HL-60 (cell line): Measurements from ENCODE around the gene RBCK1.

ENCODE experiments used
- DNase-seq, 2 experiments: peaks; one replicate each; pipeline ENCODE4 v3.0.0-alpha.2; 2010 to 2020; ENCODE audit warnings: low read depth in 1 of 2, low spot score in 1 of 2
- H3K27ac ChIP-seq: fragments of 250-450 bp; sonication (Bioruptor Pico); replicated peaks from 2 replicates; pipeline ENCODE4 v1.5.1; 2020; ENCODE audit warnings: mild to moderate bottlenecking, moderate library complexity
- H3K27me3 ChIP-seq: fragments of 250-450 bp; sonication (Bioruptor Pico); 2 replicates; pipeline ENCODE4 v1.5.1; 2021; ENCODE audit warnings: mild to moderate bottlenecking, moderate library complexity; ENCODE audit not compliant: insufficient read depth, poor library complexity, severe bottlenecking
- H3K4me3 ChIP-seq: replicated peaks from 2 replicates; pipeline ENCODE4 v1.5.1; 2011; ENCODE audit warnings: mild to moderate bottlenecking, control low read depth, low read length; ENCODE audit not compliant: insufficient read depth
- CTCF ChIP-seq: IDR thresholded peaks from one replicate; pipeline ENCODE4 v1.5.1; 2011; ENCODE audit warnings: low read length, control low read depth, inconsistent platforms; ENCODE audit not compliant: insufficient read depth
- GABPA ChIP-seq: IDR thresholded peaks from 2 replicates; pipeline ENCODE4 v1.6.1; 2012; ENCODE audit warnings: low read depth
- POLR2AphosphoS5 ChIP-seq: IDR thresholded peaks from 2 replicates; pipeline ENCODE4 v1.6.1; 2012; ENCODE audit warnings: low read depth
- REST ChIP-seq: IDR thresholded peaks from 2 replicates; pipeline ENCODE4 v1.6.1; 2012; ENCODE audit warnings: low read depth; ENCODE audit not compliant: insufficient replicate concordance
- SPI1 ChIP-seq: IDR thresholded peaks from 2 replicates; pipeline ENCODE4 v1.6.1; 2012; ENCODE audit warnings: low read depth, mild to moderate bottlenecking, borderline replicate concordance
- long read RNA-seq: library from polyadenylated mRNA; unstranded; transcript quantifications from one replicate; pipeline ENCODE4 v2.0.0, GENCODE V29; 2020

Gene RBCK1
- long read RNA-seq, transcript RBCK1-203 (10 exons, 2,208 nt), result minor isoform, 23 of 830 reads
- long read RNA-seq, transcript RBCK1-213 (3 exons, 1,200 nt), result minor isoform, 85 of 830 reads
- long read RNA-seq, transcript RBCK1-202 (12 exons, 2,774 nt), result major isoform, 311 of 830 reads
- long read RNA-seq, transcript RBCK1-209 (11 exons, 2,613 nt), result minor isoform, 199 of 830 reads
- long read RNA-seq, partial matches to known transcripts, result 34 of 830 reads
- long read RNA-seq, other reads (novel, unspliced or antisense), result 140 of 830 reads

GRCh38 chr20:407953-408842, at the start of gene RBCK1:
Gene RBCK1, plus strand, starts transcription at chr20:408299. Its CDS starts 459 bp downstream, at chr20:408758.
- peak within 1 kb of the TSS; percentile 95 for H3K4me3 ChIP-seq
- TF ChIP-seq SPI1 (peak; percentile 21; the same call in 1 of the 2 replicates), CTCF (no peak), REST (no peak), POLR2AphosphoS5 (no peak; the same call in 1 of the 2 replicates), GABPA (peak; percentile 71)
- peak within 1 kb of the TSS; percentile 91 for H3K27ac ChIP-seq
- H3K27me3 ChIP-seq, result no peaks in the 10 kb centered on the region
- peak; percentile 75 to 85 for DNase-seq

GRCh38 chr20:358891-359555, 49.1 kb upstream of the RBCK1 start:
- H3K27me3 ChIP-seq, result no peaks in the 10 kb centered on the region
- TF ChIP-seq SPI1 (no peak), POLR2AphosphoS5 (no peak), REST (no peak), CTCF (no peak), GABPA (no peak)
- H3K4me3 ChIP-seq, result no peak overlapping the region
- no peak for DNase-seq
- no peak overlapping the region for H3K27ac ChIP-seq

GRCh38 chr20:361561-361960, 46.5 kb upstream of the RBCK1 start:
- no peak for DNase-seq
- Histone ChIP-seq H3K4me3 (no peak overlapping the region), H3K27me3 (no peaks in the 10 kb centered on the region), H3K27ac (no peak overlapping the region)
- TF ChIP-seq SPI1, result no peak
- TF ChIP-seq GABPA, result no peak
- TF ChIP-seq REST, result no peak
- no peak for TF ChIP-seq CTCF
- no peak for TF ChIP-seq POLR2AphosphoS5
